MM.1S (cell line): ENCODE data around the gene HYI.

Experiments used
- EZH2 ChIP-seq: fragments of 300-600 bp; sonication (generic); optimal IDR thresholded peaks from 2 replicates; pipeline ENCODE3; 2017; ENCODE audit warnings: low read depth, mild to moderate bottlenecking, antibody characterized with exemption, low read length, mixed read lengths
- EZH2phosphoT487 ChIP-seq: fragments of 300-600 bp; sonication (generic); IDR thresholded peaks from 2 replicates; pipeline ENCODE4 v1.6.1; 2018; ENCODE audit warnings: antibody characterized with exemption, low read length
- TF ChIP-seq, protein P1 (sequence below): fragments of 300-600 bp; sonication (generic); IDR thresholded peaks from 2 replicates; pipeline ENCODE4 v1.5.1; 2016; ENCODE audit warnings: antibody characterized with exemption, low read length, mixed read lengths

DNA sequence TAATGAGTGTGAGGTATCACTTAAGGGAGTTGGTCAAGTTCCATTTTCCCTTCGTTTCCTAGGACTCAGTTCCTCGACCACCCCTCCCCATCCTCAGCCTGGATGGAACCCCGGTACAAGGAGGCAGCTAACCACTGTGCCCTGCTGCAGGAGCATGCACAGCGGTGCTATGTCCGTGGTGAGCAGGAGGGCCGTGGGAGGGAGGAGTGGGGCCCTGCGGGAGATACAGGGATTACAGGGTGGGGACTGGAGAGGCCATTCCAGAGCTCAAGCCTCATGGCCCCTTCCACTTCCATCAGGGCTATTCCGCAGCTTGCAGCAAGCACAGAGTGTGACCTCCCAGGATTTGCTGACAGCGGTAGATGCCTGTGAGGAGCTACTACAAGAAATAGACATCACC is 25.8 kb downstream of the HYI start:
- TF ChIP-seq, protein P1, sequence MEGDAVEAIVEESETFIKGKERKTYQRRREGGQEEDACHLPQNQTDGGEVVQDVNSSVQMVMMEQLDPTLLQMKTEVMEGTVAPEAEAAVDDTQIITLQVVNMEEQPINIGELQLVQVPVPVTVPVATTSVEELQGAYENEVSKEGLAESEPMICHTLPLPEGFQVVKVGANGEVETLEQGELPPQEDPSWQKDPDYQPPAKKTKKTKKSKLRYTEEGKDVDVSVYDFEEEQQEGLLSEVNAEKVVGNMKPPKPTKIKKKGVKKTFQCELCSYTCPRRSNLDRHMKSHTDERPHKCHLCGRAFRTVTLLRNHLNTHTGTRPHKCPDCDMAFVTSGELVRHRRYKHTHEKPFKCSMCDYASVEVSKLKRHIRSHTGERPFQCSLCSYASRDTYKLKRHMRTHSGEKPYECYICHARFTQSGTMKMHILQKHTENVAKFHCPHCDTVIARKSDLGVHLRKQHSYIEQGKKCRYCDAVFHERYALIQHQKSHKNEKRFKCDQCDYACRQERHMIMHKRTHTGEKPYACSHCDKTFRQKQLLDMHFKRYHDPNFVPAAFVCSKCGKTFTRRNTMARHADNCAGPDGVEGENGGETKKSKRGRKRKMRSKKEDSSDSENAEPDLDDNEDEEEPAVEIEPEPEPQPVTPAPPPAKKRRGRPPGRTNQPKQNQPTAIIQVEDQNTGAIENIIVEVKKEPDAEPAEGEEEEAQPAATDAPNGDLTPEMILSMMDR = no peak
- TF ChIP-seq EZH2phosphoT487 (no peak), EZH2 (no peak)
